Ishikawa (cell line): ENCODE data around the gene HOXD4.
A peak's percentile ranks its signal among the peaks of the same experiment; 100 is the strongest.

Experiments
- CEBPB ChIP-seq: IDR thresholded peaks from 2 replicates; pipeline ENCODE4 v1.6.1; 2012
- CREB1 ChIP-seq: IDR thresholded peaks from 2 replicates; pipeline ENCODE4 v1.6.1; 2012; ENCODE audit warnings: low read depth
- EGR1 ChIP-seq: IDR thresholded peaks from 2 replicates; pipeline ENCODE4 v1.6.1; 2012
- EP300 ChIP-seq: IDR thresholded peaks from 2 replicates; pipeline ENCODE4 v1.6.1; 2012; ENCODE audit warnings: borderline replicate concordance
- FOXM1 ChIP-seq: IDR thresholded peaks from 2 replicates; pipeline ENCODE4 v1.6.1; 2012; ENCODE audit warnings: low read depth, borderline replicate concordance
- MAX ChIP-seq: IDR thresholded peaks from 2 replicates; pipeline ENCODE4 v1.6.1; 2012
- NFIC ChIP-seq: IDR thresholded peaks from 2 replicates; pipeline ENCODE4 v1.6.1; 2012
- RAD21 ChIP-seq: IDR thresholded peaks from 2 replicates; pipeline ENCODE4 v1.6.1; 2012; ENCODE audit warnings: low read depth
- REST ChIP-seq: IDR thresholded peaks from 2 replicates; pipeline ENCODE4 v1.6.1; 2012; ENCODE audit warnings: low read depth, mild to moderate bottlenecking
- TCF12 ChIP-seq: IDR thresholded peaks from 2 replicates; pipeline ENCODE4 v1.6.1; 2012; ENCODE audit warnings: low read depth
- TEAD4 ChIP-seq: IDR thresholded peaks from 2 replicates; pipeline ENCODE4 v1.6.1; 2012
- USF1 ChIP-seq: IDR thresholded peaks from 2 replicates; pipeline ENCODE4 v1.6.1; 2012
- YY1 ChIP-seq: IDR thresholded peaks from 2 replicates; pipeline ENCODE4 v1.6.1; 2012; ENCODE audit warnings: low read depth
- ZBTB7A ChIP-seq: IDR thresholded peaks from 2 replicates; pipeline ENCODE4 v1.6.1; 2012; ENCODE audit warnings: low read depth

The HOXD4 gene

GRCh38 chr2:176104316-176105077, 46.9 kb upstream of the HOXD4 start:
- TF ChIP-seq MAX (no peak), EP300 (no peak), CEBPB (no peak)

GRCh38 chr2:176105078-176105729, 46.1 kb upstream of the HOXD4 start:
- no peak for TF ChIP-seq RAD21
- no peak for TF ChIP-seq EGR1
- TF ChIP-seq ZBTB7A = no peak
- no peak for TF ChIP-seq MAX
- TF ChIP-seq TCF12 = no peak
- no peak for TF ChIP-seq TEAD4
- no peak for TF ChIP-seq CREB1

- TF ChIP-seq RAD21 (no peak), MAX (no peak), REST (no peak), FOXM1 (no peak)
Measured at GRCh38 chr2:176105730-176106580, 45.4 kb upstream of the HOXD4 start.

GRCh38 chr2:176106581-176107539, 44.5 kb upstream of the HOXD4 start, which contains the start of gene HOXD11:
Gene HOXD11, plus strand, starts transcription at chr2:176107280. Its CDS starts 76 bp downstream, at chr2:176107356.
- TF ChIP-seq YY1 = peak; percentile 20; the same call in 1 of the 2 replicates
- TF ChIP-seq MAX = peak; percentile 81
- TF ChIP-seq USF1 = peak; percentile 80
- peak; percentile 27 for TF ChIP-seq NFIC
- TF ChIP-seq CEBPB = peak; percentile 96
- TF ChIP-seq EP300 = no peak

GRCh38 chr2:176107731-176108181, 43.6 kb upstream of the HOXD4 start:
- TF ChIP-seq NFIC (no peak), REST (no peak), FOXM1 (no peak), ZBTB7A (no peak), CREB1 (no peak), MAX (no peak)
